Measurements from ENCODE around the gene PDLIM3. TPM values are rescaled to one million over a fixed set of nuclear protein-coding genes. Genes with fewer than 3 reads are reported as not detected.

PDLIM3 gene
- total and polyA plus RNA-seq, 7 donors: 7.9 to 907 (median 568) TPM

DNA sequence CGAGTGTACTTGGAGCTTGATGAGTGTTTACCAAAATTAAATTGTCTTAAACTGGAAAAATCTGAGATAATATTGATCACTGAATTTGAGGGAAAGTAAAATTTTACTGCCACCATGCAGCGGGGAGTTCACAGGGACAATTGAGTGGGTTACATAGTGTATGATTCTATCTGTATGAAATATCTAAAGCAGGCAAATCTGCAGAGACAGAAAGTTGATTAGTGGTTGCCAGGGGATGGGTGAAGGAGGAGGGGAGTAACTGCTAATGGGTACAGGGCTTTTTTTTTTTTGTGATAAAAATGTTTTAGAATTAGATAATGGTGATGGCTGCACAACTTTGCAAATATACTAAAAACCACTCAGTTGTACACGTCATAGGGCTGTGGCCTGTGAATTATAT lies 35.4 kb upstream of the PDLIM3 start:
- H3K27ac ChIP-seq: peak overlapping the region in 3 of 4 donors; percentile 86 to 91 (median 89)
- no peaks in the 10 kb centered on the region for H3K9me3 ChIP-seq
- H3K27me3 ChIP-seq: no peaks in the 10 kb centered on the region
- intact Hi-C loops (cut with DNase I): no loop called here
- no peak for DNase-seq
- 89 to 93% methylated on average over 3 of the region's 3 CpGs for WGBS, 2 donors
- peaks cover 0 to 38% (median 35%) of the 10 kb centered on the region in 4 donors for H3K4me1 ChIP-seq
- H3K36me3 ChIP-seq: no peaks in the 10 kb centered on the region
- H3K4me3 ChIP-seq: no peak overlapping the region
- no peak for TF ChIP-seq EP300 (IDR thresholded peaks at IDR 0.05)
- TF ChIP-seq, protein P1, sequence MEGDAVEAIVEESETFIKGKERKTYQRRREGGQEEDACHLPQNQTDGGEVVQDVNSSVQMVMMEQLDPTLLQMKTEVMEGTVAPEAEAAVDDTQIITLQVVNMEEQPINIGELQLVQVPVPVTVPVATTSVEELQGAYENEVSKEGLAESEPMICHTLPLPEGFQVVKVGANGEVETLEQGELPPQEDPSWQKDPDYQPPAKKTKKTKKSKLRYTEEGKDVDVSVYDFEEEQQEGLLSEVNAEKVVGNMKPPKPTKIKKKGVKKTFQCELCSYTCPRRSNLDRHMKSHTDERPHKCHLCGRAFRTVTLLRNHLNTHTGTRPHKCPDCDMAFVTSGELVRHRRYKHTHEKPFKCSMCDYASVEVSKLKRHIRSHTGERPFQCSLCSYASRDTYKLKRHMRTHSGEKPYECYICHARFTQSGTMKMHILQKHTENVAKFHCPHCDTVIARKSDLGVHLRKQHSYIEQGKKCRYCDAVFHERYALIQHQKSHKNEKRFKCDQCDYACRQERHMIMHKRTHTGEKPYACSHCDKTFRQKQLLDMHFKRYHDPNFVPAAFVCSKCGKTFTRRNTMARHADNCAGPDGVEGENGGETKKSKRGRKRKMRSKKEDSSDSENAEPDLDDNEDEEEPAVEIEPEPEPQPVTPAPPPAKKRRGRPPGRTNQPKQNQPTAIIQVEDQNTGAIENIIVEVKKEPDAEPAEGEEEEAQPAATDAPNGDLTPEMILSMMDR (IDR thresholded peaks at IDR 0.05): no peak
- no peak for TF ChIP-seq POLR2AphosphoS5 (IDR thresholded peaks at IDR 0.05)
- no peak for TF ChIP-seq POLR2A (IDR thresholded peaks at IDR 0.05)

GRCh38 chr4:185567381-185568376 lies 32.4 kb upstream of the PDLIM3 start:
- peak overlapping the region; percentile 83 to 91 (median 88) for H3K27ac ChIP-seq
- intact Hi-C loops (cut with DNase I): loop anchor here (2.0 kb wide), 1 partner anchor 33 kb away; the partner anchor contains the start of gene PDLIM3
- H3K4me1 ChIP-seq: peaks cover 0 to 57% (median 53%) of the 10 kb centered on the region in 4 donors
- WGBS, 2 donors: 75 to 79% methylated on average over 21 of the region's 21 CpGs
- no peaks in the 10 kb centered on the region for H3K9me3 ChIP-seq
- TF ChIP-seq POLR2AphosphoS5 (IDR thresholded peaks at IDR 0.05): peak in 3 of 4 donors; percentile 39 to 65 (median 63)
- peak in 2 of 4 donors; percentile 5 to 81 for TF ChIP-seq EP300 (IDR thresholded peaks at IDR 0.05)
- no peak for TF ChIP-seq POLR2A (IDR thresholded peaks at IDR 0.05)
- TF ChIP-seq, protein P1 (IDR thresholded peaks at IDR 0.05): no peak
- H3K4me3 ChIP-seq: peak overlapping the region in 1 of 4 donors; percentile 0
- DNase-seq: peak; percentile 89
- H3K27me3 ChIP-seq: no peaks in the 10 kb centered on the region
- no peaks in the 10 kb centered on the region for H3K36me3 ChIP-seq

DNA sequence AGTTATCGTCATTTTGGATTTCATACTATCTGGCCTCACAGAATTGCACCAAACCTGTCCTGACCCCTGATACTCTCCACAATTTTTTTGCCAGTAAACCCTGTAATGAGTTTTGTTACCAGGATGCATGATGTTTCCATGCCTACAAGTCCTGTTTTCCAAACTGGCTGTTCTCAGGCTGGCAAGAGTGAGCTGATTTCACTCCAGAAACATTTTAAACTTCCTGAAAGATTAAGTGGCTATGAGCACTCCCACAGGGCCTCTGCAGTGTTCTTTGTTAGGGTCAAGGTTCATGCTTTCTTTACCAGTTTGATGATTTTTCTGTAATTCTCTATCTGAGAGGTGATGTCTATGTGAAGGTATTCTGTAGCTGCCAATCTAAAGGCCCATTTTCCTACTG lies 31.7 kb upstream of the PDLIM3 start:
- Histone ChIP-seq H3K36me3 (no peaks in the 10 kb centered on the region), H3K27me3 (no peaks in the 10 kb centered on the region), H3K27ac (peak overlapping the region; percentile 83 to 91 (median 88)), H3K4me3 (peak overlapping the region in 1 of 4 donors; percentile 0), H3K9me3 (no peaks in the 10 kb centered on the region), H3K4me1 (peaks cover 0 to 57% (median 53%) of the 10 kb centered on the region in 4 donors)
- DNase-seq: peak; percentile 68
- WGBS, 2 donors: 65 to 73% methylated on average over 1 of the region's 1 CpG
- intact Hi-C loops (cut with DNase I): loop anchor here (2.0 kb wide), 1 partner anchor 32 kb away; the partner anchor contains the start of gene PDLIM3
- TF ChIP-seq POLR2A (IDR thresholded peaks at IDR 0.05) (no peak), EP300 (IDR thresholded peaks at IDR 0.05) (peak in 1 of 4 donors; percentile 11), POLR2AphosphoS5 (IDR thresholded peaks at IDR 0.05) (peak in 1 of 4 donors; percentile 3)

DNA sequence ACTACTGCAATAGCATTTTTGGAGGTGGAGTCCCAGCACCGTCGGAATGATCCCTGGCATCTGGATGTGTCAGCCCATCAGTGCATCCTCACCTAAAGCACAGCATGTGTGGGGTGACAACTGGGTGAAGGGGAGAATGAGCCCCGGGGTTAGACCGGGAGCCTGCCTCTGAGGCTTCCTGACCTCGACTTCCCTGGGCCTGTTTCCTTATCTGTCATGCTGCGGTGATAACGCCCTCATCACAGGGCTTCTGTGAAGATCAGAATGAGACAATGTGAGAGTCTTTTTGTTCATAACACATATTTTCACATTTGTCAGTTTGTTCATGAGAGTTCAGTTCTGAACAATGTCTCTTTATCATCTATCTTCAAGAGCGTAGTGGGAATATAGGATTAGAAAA lies 31.1 kb upstream of the PDLIM3 start:
- 66 to 81% methylated on average over 8 of the region's 8 CpGs for WGBS, 2 donors

DNA sequence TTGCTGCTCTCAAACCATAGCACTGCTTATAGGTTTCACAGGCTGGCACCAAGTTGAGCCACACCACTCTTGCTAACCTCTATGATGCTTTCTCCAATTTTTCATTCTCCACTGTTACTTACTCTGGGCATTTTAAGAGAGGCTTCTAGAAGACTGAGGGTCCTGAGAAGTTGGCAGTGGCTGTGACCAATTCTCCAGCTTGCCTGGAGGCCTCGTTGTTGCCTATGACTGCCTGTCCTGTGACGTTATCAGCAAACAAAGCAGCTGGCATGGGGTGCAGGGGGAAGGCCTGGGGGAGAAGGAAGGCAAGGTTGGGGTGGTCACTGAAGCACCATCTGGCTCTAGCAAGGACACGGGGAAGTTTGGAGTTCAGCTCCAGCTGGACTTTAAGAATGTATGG lies 30.4 kb upstream of the PDLIM3 start:
- Histone ChIP-seq H3K27me3 (no peaks in the 10 kb centered on the region), H3K4me3 (no peak overlapping the region), H3K9me3 (no peaks in the 10 kb centered on the region), H3K4me1 (peaks cover 0 to 57% (median 53%) of the 10 kb centered on the region in 4 donors), H3K27ac (peak overlapping the region; percentile 83 to 91 (median 88)), H3K36me3 (no peaks in the 10 kb centered on the region)
- DNase-seq: no peak
- TF ChIP-seq, protein P1 (IDR thresholded peaks at IDR 0.05): no peak
- TF ChIP-seq POLR2A (IDR thresholded peaks at IDR 0.05): no peak
- TF ChIP-seq EP300 (IDR thresholded peaks at IDR 0.05): no peak
- TF ChIP-seq POLR2AphosphoS5 (IDR thresholded peaks at IDR 0.05): no peak
- intact Hi-C loops (cut with DNase I): loop anchor here (2.0 kb wide), 1 partner anchor 31 kb away; the partner anchor contains the start of gene PDLIM3
- WGBS, 2 donors: 84 to 92% methylated on average over 3 of the region's 3 CpGs

More for the DNA sequence above, 31.1 kb upstream of the PDLIM3 start:
- H3K4me1 ChIP-seq: peaks cover 0 to 57% (median 53%) of the 10 kb centered on the region in 4 donors
- H3K4me3 ChIP-seq: no peak overlapping the region
- no peaks in the 10 kb centered on the region for H3K36me3 ChIP-seq
- no peaks in the 10 kb centered on the region for H3K27me3 ChIP-seq
- intact Hi-C loops (cut with DNase I): loop anchor here (2.0 kb wide), 1 partner anchor 32 kb away; the partner anchor contains the start of gene PDLIM3
- no peaks in the 10 kb centered on the region for H3K9me3 ChIP-seq
- no peak for DNase-seq
- TF ChIP-seq POLR2AphosphoS5 (IDR thresholded peaks at IDR 0.05): no peak
- TF ChIP-seq EP300 (IDR thresholded peaks at IDR 0.05): no peak
- peak overlapping the region; percentile 83 to 91 (median 88) for H3K27ac ChIP-seq
